Stimulated activated CD4-positive, alpha-beta T cell treated with anti-CD3 and anti-CD28 coated beads, Interleukin-4, amount 100 ng/mL, for 48 hours (primary cell): ENCODE data around the gene VPS37B.
"Not testable (repeated sequence)": the region's sequence is repeated elsewhere in the genome, so short reads cannot be mapped to it uniquely, and the experiment has no call there.

ENCODE experiments used
- DNase-seq, 2 donors: peaks; one replicate each; pipeline ENCODE4 v3.0.0-alpha.2; 2020; ENCODE audit warnings: low read depth in 2 of 2

VPS37B gene

GRCh38 chr12:122882908-122883558 lies 12.9 kb downstream of the VPS37B start:
- DNase-seq, result no peak

GRCh38 chr12:122880668-122881067 lies 15.3 kb downstream of the VPS37B start:
- DNase-seq, result no peak

GRCh38 chr12:122880155-122880667 lies 15.7 kb downstream of the VPS37B start:
- DNase-seq, result no peak

- DNase-seq, result no peak
Observed at GRCh38 chr12:122878780-122879612, 16.9 kb downstream of the VPS37B start.

GRCh38 chr12:122876731-122877130 lies 19.2 kb downstream of the VPS37B start:
- DNase-seq, result no peak

GRCh38 chr12:122876281-122876680 lies 19.6 kb downstream of the VPS37B start:
- DNase-seq, result not testable (repeated sequence)

GRCh38 chr12:122875590-122876220 lies 20.2 kb downstream of the VPS37B start:
- DNase-seq, result no peak

- no peak for DNase-seq
Observed at GRCh38 chr12:122874081-122874480, 21.8 kb downstream of the VPS37B start.

- DNase-seq, result no peak
Observed at GRCh38 chr12:122873540-122873939, 22.4 kb downstream of the VPS37B start.

- no peak for DNase-seq
Observed at GRCh38 chr12:122872815-122873361, 23.0 kb downstream of the VPS37B start.

- peak; percentile 54 to 63 for DNase-seq
Observed at GRCh38 chr12:122871851-122872780, 23.8 kb downstream of the VPS37B start.

GRCh38 chr12:122870867-122871664 lies 24.9 kb downstream of the VPS37B start:
- no peak for DNase-seq

GRCh38 chr12:122870163-122870842 lies 25.6 kb downstream of the VPS37B start:
- DNase-seq, result no peak

- DNase-seq, result no peak
Observed at GRCh38 chr12:122869207-122869973, 26.5 kb downstream of the VPS37B start.

- DNase-seq, result no peak
Observed at GRCh38 chr12:122868471-122869177, 27.3 kb downstream of the VPS37B start.

GRCh38 chr12:122867691-122868461 lies 28.0 kb downstream of the VPS37B start:
- DNase-seq, result no peak

GRCh38 chr12:122866950-122867607 lies 28.8 kb downstream of the VPS37B start:
- DNase-seq, result no peak
